ENCODE data around the gene SERINC5. TPM values are rescaled to one million over a fixed set of nuclear protein-coding genes. Genes with fewer than 3 reads are reported as not detected.
"Not testable (repeated sequence)": the region's sequence is repeated elsewhere in the genome, so short reads cannot be mapped to it uniquely, and the experiment has no call there.

Gene SERINC5
- total and polyA plus RNA-seq, 4 donors, result 6.2 to 84.5 (median 23.9) TPM

DNA sequence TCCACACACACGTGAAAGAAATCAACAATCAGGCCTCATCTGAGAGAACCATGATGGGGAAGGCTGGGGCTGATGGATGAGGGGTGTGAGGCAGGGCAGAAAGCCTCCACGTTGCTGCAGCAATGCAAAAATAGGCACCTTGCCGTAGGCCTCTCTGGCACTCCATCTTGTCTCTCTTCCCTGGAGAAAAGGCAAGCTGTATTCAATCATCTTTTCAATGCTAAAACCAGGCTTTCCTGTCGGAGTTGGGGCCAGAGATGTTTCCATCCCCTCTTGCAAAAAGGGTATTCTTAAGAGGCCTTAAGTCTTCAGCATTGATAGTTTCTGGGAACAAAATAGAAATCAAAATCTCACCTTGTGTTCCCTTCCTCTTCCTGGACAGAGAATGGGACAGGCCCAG, 139.8 kb downstream of the SERINC5 start:
- peaks cover 0 to 11% (median 0%) of the 10 kb centered on the region in 5 donors for H3K4me1 ChIP-seq (ENCODE audit: control insufficient read depth in 5 of 5, insufficient read depth in 5 of 5, low read length in 5 of 5)
- H3K27me3 ChIP-seq (ENCODE audit: control insufficient read depth in 3 of 3, insufficient read depth in 3 of 3, low read length in 2 of 3), result no peaks in the 10 kb centered on the region
- DNase-seq, result no peak
- TF ChIP-seq, protein P1, sequence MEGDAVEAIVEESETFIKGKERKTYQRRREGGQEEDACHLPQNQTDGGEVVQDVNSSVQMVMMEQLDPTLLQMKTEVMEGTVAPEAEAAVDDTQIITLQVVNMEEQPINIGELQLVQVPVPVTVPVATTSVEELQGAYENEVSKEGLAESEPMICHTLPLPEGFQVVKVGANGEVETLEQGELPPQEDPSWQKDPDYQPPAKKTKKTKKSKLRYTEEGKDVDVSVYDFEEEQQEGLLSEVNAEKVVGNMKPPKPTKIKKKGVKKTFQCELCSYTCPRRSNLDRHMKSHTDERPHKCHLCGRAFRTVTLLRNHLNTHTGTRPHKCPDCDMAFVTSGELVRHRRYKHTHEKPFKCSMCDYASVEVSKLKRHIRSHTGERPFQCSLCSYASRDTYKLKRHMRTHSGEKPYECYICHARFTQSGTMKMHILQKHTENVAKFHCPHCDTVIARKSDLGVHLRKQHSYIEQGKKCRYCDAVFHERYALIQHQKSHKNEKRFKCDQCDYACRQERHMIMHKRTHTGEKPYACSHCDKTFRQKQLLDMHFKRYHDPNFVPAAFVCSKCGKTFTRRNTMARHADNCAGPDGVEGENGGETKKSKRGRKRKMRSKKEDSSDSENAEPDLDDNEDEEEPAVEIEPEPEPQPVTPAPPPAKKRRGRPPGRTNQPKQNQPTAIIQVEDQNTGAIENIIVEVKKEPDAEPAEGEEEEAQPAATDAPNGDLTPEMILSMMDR (IDR thresholded peaks at IDR 0.05; ENCODE audit: control extremely low read depth, extremely low read depth), result no peak
- H3K9ac ChIP-seq (ENCODE audit: insufficient read depth in 1 of 2, low read length in 2 of 2), result no peak overlapping the region
- H3K9me3 ChIP-seq (ENCODE audit: control insufficient read depth in 4 of 4, insufficient read depth in 3 of 4, low read length in 3 of 4), result no peaks in the 10 kb centered on the region
- H3K27ac ChIP-seq (ENCODE audit: low read depth in 1 of 2, low read length in 1 of 2), result no peak overlapping the region
- H3K36me3 ChIP-seq (ENCODE audit: control insufficient read depth in 4 of 4, insufficient read depth in 4 of 4, low read length in 4 of 4), result no peaks in the 10 kb centered on the region
- 84 to 92% methylated on average over 4 of the region's 4 CpGs for WGBS, 2 donors
- H3K4me3 ChIP-seq, result no peak overlapping the region
- no peak for ATAC-seq (ENCODE audit: insufficient read depth, low FRiP score)

DNA sequence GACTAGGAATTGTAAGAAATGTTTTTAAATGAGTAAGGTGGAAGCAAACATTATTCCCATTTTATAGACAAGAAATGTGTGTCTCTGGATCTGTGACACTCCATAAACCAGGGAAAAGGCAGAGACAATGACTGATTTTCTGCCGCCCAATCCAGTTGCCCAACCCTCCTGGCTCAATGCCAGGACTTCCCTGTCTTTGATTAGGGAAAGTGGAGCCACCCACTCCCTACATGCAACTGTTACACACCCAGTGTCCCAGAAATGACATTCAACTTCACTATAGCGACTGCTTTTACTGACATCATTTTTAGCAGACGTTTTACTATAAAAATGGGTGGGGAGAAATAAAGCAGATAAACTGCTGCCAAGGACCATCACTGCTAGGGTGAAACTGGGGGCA, 141.0 kb downstream of the SERINC5 start:
- Histone ChIP-seq H3K9ac (ENCODE audit: insufficient read depth in 1 of 2, low read length in 2 of 2) (no peak overlapping the region), H3K4me3 (no peak overlapping the region), H3K27ac (ENCODE audit: low read depth in 1 of 2, low read length in 1 of 2) (no peak overlapping the region), H3K36me3 (ENCODE audit: control insufficient read depth in 4 of 4, insufficient read depth in 4 of 4, low read length in 4 of 4) (no peaks in the 10 kb centered on the region), H3K9me3 (ENCODE audit: control insufficient read depth in 4 of 4, insufficient read depth in 3 of 4, low read length in 3 of 4) (no peaks in the 10 kb centered on the region), H3K4me1 (ENCODE audit: control insufficient read depth in 5 of 5, insufficient read depth in 5 of 5, low read length in 5 of 5) (peaks cover 0 to 22% (median 0%) of the 10 kb centered on the region in 5 donors), H3K27me3 (ENCODE audit: control insufficient read depth in 3 of 3, insufficient read depth in 3 of 3, low read length in 2 of 3) (no peaks in the 10 kb centered on the region)
- ATAC-seq (ENCODE audit: insufficient read depth, low FRiP score) (no peak), DNase-seq (no peak)
- TF ChIP-seq, protein P1 (IDR thresholded peaks at IDR 0.05; ENCODE audit: control extremely low read depth, extremely low read depth), result no peak
- 57 to 81% methylated on average over 3 of the region's 3 CpGs for WGBS, 2 donors

DNA sequence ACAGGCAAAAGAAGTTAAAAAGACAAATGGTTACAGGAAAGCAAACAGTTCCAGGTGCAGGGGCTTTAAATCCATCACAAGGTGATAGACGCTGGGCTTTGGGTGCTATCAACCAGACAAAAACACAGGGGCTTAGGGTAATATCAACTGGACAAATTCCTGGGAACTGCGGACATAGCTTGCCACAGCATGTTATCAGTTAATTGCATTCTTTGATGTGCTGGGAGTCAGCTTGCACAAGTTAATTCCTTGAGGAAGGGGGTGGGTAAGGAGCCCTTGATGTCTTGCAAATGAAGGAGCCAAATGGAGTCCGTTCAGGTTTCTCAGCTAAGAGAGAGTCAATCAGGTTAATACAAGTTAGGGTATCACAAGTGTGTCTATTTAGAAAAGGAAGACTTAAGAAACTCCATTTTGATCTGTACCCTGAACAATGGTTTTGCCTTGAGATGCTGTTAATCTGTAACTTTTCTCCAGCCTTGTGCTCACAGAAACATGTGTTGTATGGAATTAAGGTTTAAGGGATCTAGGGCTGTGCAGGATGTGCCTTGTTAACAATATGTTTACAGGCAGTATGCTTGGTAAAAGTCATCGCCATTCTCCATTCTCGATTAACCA, 144.4 kb downstream of the SERINC5 start:
- H3K9me3 ChIP-seq (ENCODE audit: control insufficient read depth in 4 of 4, insufficient read depth in 3 of 4, low read length in 3 of 4); ATAC-seq (ENCODE audit: insufficient read depth, low FRiP score); H3K27ac ChIP-seq (ENCODE audit: low read depth in 1 of 2, low read length in 1 of 2); H3K27me3 ChIP-seq (ENCODE audit: control insufficient read depth in 3 of 3, insufficient read depth in 3 of 3, low read length in 2 of 3); H3K4me3 ChIP-seq; H3K9ac ChIP-seq (ENCODE audit: insufficient read depth in 1 of 2, low read length in 2 of 2); H3K36me3 ChIP-seq (ENCODE audit: control insufficient read depth in 4 of 4, insufficient read depth in 4 of 4, low read length in 4 of 4): not testable (repeated sequence)
- peak in 2 of 3 donors; percentile 30 to 43 for DNase-seq
- WGBS, 2 donors, result 64 to 72% methylated on average over 5 of the region's 5 CpGs
- peaks cover 0 to 26% (median 2%) of the 10 kb centered on the region in 5 donors for H3K4me1 ChIP-seq (ENCODE audit: control insufficient read depth in 5 of 5, insufficient read depth in 5 of 5, low read length in 5 of 5)

DNA sequence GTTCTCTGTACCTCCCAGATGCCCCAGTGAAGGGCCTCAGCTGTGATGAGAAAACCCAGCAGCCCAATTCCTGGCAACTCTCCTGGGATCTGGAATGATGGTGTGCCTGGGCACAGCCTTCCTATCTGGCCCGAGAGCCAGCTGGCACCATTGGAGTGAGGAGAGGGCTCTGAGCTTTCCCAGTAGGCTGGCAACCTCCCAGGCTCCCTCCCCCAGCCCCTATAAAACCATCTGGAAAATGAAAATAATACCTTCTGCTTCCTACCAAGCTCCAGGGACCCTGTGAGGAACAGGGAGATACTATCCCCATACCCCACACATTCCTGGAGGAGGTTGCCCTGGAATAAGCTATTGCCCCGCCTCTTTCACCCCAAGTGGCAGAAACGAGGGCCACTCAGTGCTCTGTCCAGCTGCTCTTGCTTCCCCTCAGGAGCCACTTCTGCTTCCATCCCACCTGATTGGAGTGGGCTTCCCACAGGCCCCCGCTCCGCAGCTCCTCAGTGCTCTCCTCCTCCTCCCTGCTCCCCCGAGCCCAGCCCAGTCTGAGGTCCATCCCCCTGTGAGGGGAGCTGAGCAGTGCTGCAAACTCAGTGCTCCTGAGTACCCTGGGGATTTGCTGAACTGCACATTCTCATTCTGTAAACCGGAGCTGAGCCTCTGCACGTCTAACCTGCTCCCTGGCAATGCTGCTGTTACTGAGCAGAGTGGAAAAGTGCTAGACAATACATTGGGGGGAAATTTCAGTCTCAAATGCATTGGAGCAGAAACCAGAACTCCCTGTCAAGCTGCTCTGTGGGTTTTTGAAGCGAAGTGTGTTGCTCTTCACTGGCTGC, 146.0 kb downstream of the SERINC5 start:
- H3K27ac ChIP-seq (ENCODE audit: low read depth in 1 of 2, low read length in 1 of 2), result no peak overlapping the region
- H3K36me3 ChIP-seq (ENCODE audit: control insufficient read depth in 4 of 4, insufficient read depth in 4 of 4, low read length in 4 of 4), result no peaks in the 10 kb centered on the region
- TF ChIP-seq, protein P1 (IDR thresholded peaks at IDR 0.05; ENCODE audit: control extremely low read depth, extremely low read depth), result no peak
- no peak for ATAC-seq (ENCODE audit: insufficient read depth, low FRiP score)
- 64 to 68% methylated on average over 9 of the region's 9 CpGs for WGBS, 2 donors
- H3K9ac ChIP-seq (ENCODE audit: insufficient read depth in 1 of 2, low read length in 2 of 2), result no peak overlapping the region
- H3K4me3 ChIP-seq, result no peak overlapping the region
- H3K4me1 ChIP-seq (ENCODE audit: control insufficient read depth in 5 of 5, insufficient read depth in 5 of 5, low read length in 5 of 5), result peaks cover 0 to 28% (median 4%) of the 10 kb centered on the region in 5 donors
- no peaks in the 10 kb centered on the region for H3K27me3 ChIP-seq (ENCODE audit: control insufficient read depth in 3 of 3, insufficient read depth in 3 of 3, low read length in 2 of 3)
- H3K9me3 ChIP-seq (ENCODE audit: control insufficient read depth in 4 of 4, insufficient read depth in 3 of 4, low read length in 3 of 4), result no peaks in the 10 kb centered on the region
- peak in 1 of 3 donors; percentile 22 for DNase-seq

All from lung (tissue), 12 donors.